Measurements from ENCODE around the gene SLC3A2.

GRCh38 chr11:62928011-62928410 is 47.3 kb downstream of the SLC3A2 start:
- TF ChIP-seq CTCF (IDR thresholded peaks at IDR 0.05 in 8 of 11, conservative IDR thresholded peaks at IDR 0.05 in 3 of 11) (no peak), POLR2A (IDR thresholded peaks at IDR 0.05) (no peak)

All from spleen (tissue), 7 donors.